ENCODE data around the gene PRKACA.
"Not testable (repeated sequence)": the region's sequence is repeated elsewhere in the genome, so short reads cannot be mapped to it uniquely, and the experiment has no call there.

PRKACA gene

GRCh38 chr19:14053032-14053431 lies 64.5 kb downstream of the PRKACA start:
- Histone ChIP-seq H3K4me1 (ENCODE audit: control insufficient read depth, insufficient read depth, low read length) (no peaks in the 10 kb centered on the region), H3K9ac (ENCODE audit: low read length) (no peak overlapping the region), H3K27me3 (ENCODE audit: control insufficient read depth, insufficient read depth, low read length) (no peaks in the 10 kb centered on the region), H3K4me3 (ENCODE audit: low read length) (no peak overlapping the region), H3K36me3 (ENCODE audit: control insufficient read depth, insufficient read depth, low read length) (peaks cover 2% of the 10 kb centered on the region), H3K27ac (ENCODE audit: low read depth, low read length) (no peak overlapping the region)

GRCh38 chr19:14052470-14052869 lies 65.1 kb downstream of the PRKACA start:
- Histone ChIP-seq H3K27ac (ENCODE audit: low read depth, low read length) (no peak overlapping the region), H3K4me1 (ENCODE audit: control insufficient read depth, insufficient read depth, low read length) (no peaks in the 10 kb centered on the region), H3K4me3 (ENCODE audit: low read length) (no peak overlapping the region), H3K9ac (ENCODE audit: low read length) (no peak overlapping the region), H3K27me3 (ENCODE audit: control insufficient read depth, insufficient read depth, low read length) (no peaks in the 10 kb centered on the region), H3K36me3 (ENCODE audit: control insufficient read depth, insufficient read depth, low read length) (peaks cover 2% of the 10 kb centered on the region)

- no peaks in the 10 kb centered on the region for H3K4me1 ChIP-seq (ENCODE audit: control insufficient read depth, insufficient read depth, low read length)
- H3K4me3 ChIP-seq (ENCODE audit: low read length) = no peak overlapping the region
- H3K27me3 ChIP-seq (ENCODE audit: control insufficient read depth, insufficient read depth, low read length) = no peaks in the 10 kb centered on the region
- H3K36me3 ChIP-seq (ENCODE audit: control insufficient read depth, insufficient read depth, low read length) = peaks cover 2% of the 10 kb centered on the region
- no peak overlapping the region for H3K27ac ChIP-seq (ENCODE audit: low read depth, low read length)
- H3K9ac ChIP-seq (ENCODE audit: low read length) = no peak overlapping the region
These were observed 65.6 kb downstream of the PRKACA start for GRCh38 chr19:14051980-14052379.

GRCh38 chr19:14050961-14051360 lies 66.6 kb downstream of the PRKACA start:
- not testable (repeated sequence) for H3K9ac ChIP-seq (ENCODE audit: low read length); H3K36me3 ChIP-seq (ENCODE audit: control insufficient read depth, insufficient read depth, low read length); H3K4me3 ChIP-seq (ENCODE audit: low read length); H3K27me3 ChIP-seq (ENCODE audit: control insufficient read depth, insufficient read depth, low read length); H3K27ac ChIP-seq (ENCODE audit: low read depth, low read length); H3K4me1 ChIP-seq (ENCODE audit: control insufficient read depth, insufficient read depth, low read length)

GRCh38 chr19:14050512-14050911 lies 67.0 kb downstream of the PRKACA start:
- H3K36me3 ChIP-seq (ENCODE audit: control insufficient read depth, insufficient read depth, low read length) = peaks cover 2% of the 10 kb centered on the region
- H3K4me1 ChIP-seq (ENCODE audit: control insufficient read depth, insufficient read depth, low read length) = no peaks in the 10 kb centered on the region
- no peaks in the 10 kb centered on the region for H3K27me3 ChIP-seq (ENCODE audit: control insufficient read depth, insufficient read depth, low read length)
- H3K9ac ChIP-seq (ENCODE audit: low read length) = no peak overlapping the region
- H3K4me3 ChIP-seq (ENCODE audit: low read length) = no peak overlapping the region
- H3K27ac ChIP-seq (ENCODE audit: low read depth, low read length) = no peak overlapping the region

- H3K36me3 ChIP-seq (ENCODE audit: control insufficient read depth, insufficient read depth, low read length) = peaks cover 2% of the 10 kb centered on the region
- no peak overlapping the region for H3K27ac ChIP-seq (ENCODE audit: low read depth, low read length)
- H3K4me1 ChIP-seq (ENCODE audit: control insufficient read depth, insufficient read depth, low read length) = no peaks in the 10 kb centered on the region
- no peak overlapping the region for H3K4me3 ChIP-seq (ENCODE audit: low read length)
- no peak overlapping the region for H3K9ac ChIP-seq (ENCODE audit: low read length)
- no peaks in the 10 kb centered on the region for H3K27me3 ChIP-seq (ENCODE audit: control insufficient read depth, insufficient read depth, low read length)
These were observed 69.0 kb downstream of the PRKACA start for GRCh38 chr19:14048443-14049153.

GRCh38 chr19:14047866-14048265 lies 69.7 kb downstream of the PRKACA start:
- H3K4me1 ChIP-seq (ENCODE audit: control insufficient read depth, insufficient read depth, low read length); H3K27me3 ChIP-seq (ENCODE audit: control insufficient read depth, insufficient read depth, low read length); H3K36me3 ChIP-seq (ENCODE audit: control insufficient read depth, insufficient read depth, low read length); H3K4me3 ChIP-seq (ENCODE audit: low read length); H3K27ac ChIP-seq (ENCODE audit: low read depth, low read length); H3K9ac ChIP-seq (ENCODE audit: low read length): not testable (repeated sequence)

GRCh38 chr19:14042659-14043608 lies 74.6 kb downstream of the PRKACA start:
- not testable (repeated sequence) for H3K36me3 ChIP-seq (ENCODE audit: control insufficient read depth, insufficient read depth, low read length); H3K27ac ChIP-seq (ENCODE audit: low read depth, low read length); H3K4me3 ChIP-seq (ENCODE audit: low read length); H3K4me1 ChIP-seq (ENCODE audit: control insufficient read depth, insufficient read depth, low read length); H3K9ac ChIP-seq (ENCODE audit: low read length); H3K27me3 ChIP-seq (ENCODE audit: control insufficient read depth, insufficient read depth, low read length)
